Jurkat, Clone E6-1 (cell line): ENCODE measurements around the gene C4orf51.

ENCODE experiments used
- DNase-seq: peaks from one replicate; pipeline ENCODE4 v3.0.0-alpha.2; 2011; ENCODE audit warnings: low read depth, low spot score
- H3K4me3 ChIP-seq: 2 replicates; pipeline ENCODE4 v1.5.1; 2011; ENCODE audit warnings: mild to moderate bottlenecking, low read length, control low read depth, moderate library complexity

The C4orf51 gene

GRCh38 chr4:145698507-145698906 lies 18.6 kb downstream of the C4orf51 start:
- H3K4me3 ChIP-seq, result no peak overlapping the region
- DNase-seq, result no peak

GRCh38 chr4:145703850-145704497 lies 24.0 kb downstream of the C4orf51 start:
- DNase-seq, result no peak
- no peak overlapping the region for H3K4me3 ChIP-seq

- DNase-seq, result no peak
- H3K4me3 ChIP-seq, result no peak overlapping the region
Observed at GRCh38 chr4:145709336-145709735, 29.4 kb downstream of the C4orf51 start.

GRCh38 chr4:145709843-145710242 lies 29.9 kb downstream of the C4orf51 start:
- no peak overlapping the region for H3K4me3 ChIP-seq
- no peak for DNase-seq

GRCh38 chr4:145716200-145716599 lies 36.3 kb downstream of the C4orf51 start:
- H3K4me3 ChIP-seq, result no peak overlapping the region
- no peak for DNase-seq

GRCh38 chr4:145716661-145717200 lies 36.8 kb downstream of the C4orf51 start:
- DNase-seq, result no peak
- H3K4me3 ChIP-seq, result no peak overlapping the region

- H3K4me3 ChIP-seq, result no peak overlapping the region
- peak; percentile 46 for DNase-seq
Observed at GRCh38 chr4:145719752-145720624, 40.0 kb downstream of the C4orf51 start.

GRCh38 chr4:145720656-145721055 lies 40.7 kb downstream of the C4orf51 start:
- no peak for DNase-seq
- no peak overlapping the region for H3K4me3 ChIP-seq

GRCh38 chr4:145722561-145722960 lies 42.6 kb downstream of the C4orf51 start:
- DNase-seq, result peak; percentile 2
- H3K4me3 ChIP-seq, result no peak overlapping the region

GRCh38 chr4:145723336-145723735 lies 43.4 kb downstream of the C4orf51 start:
- DNase-seq, result no peak
- no peak overlapping the region for H3K4me3 ChIP-seq

- H3K4me3 ChIP-seq, result no peak overlapping the region
- no peak for DNase-seq
Observed at GRCh38 chr4:145730026-145730425, 50.1 kb downstream of the C4orf51 start.

GRCh38 chr4:145731028-145731427 lies 51.1 kb downstream of the C4orf51 start:
- no peak overlapping the region for H3K4me3 ChIP-seq
- DNase-seq, result no peak

GRCh38 chr4:145732001-145732815 lies 52.3 kb downstream of the C4orf51 start:
- peak overlapping the region; percentile 51 for H3K4me3 ChIP-seq
- DNase-seq, result no peak

- DNase-seq, result peak; percentile 60
- peak overlapping the region; percentile 51 for H3K4me3 ChIP-seq
Observed at GRCh38 chr4:145732895-145733880, 53.2 kb downstream of the C4orf51 start.

GRCh38 chr4:145734031-145734430 lies 54.1 kb downstream of the C4orf51 start:
- no peak for DNase-seq
- H3K4me3 ChIP-seq, result no peak overlapping the region

GRCh38 chr4:145734576-145735346 lies 54.8 kb downstream of the C4orf51 start:
- no peak for DNase-seq
- no peak overlapping the region for H3K4me3 ChIP-seq

- no peak for DNase-seq
- H3K4me3 ChIP-seq, result no peak overlapping the region
Observed at GRCh38 chr4:145735347-145735675, 55.4 kb downstream of the C4orf51 start.

GRCh38 chr4:145735827-145736226 lies 55.9 kb downstream of the C4orf51 start:
- H3K4me3 ChIP-seq, result no peak overlapping the region
- DNase-seq, result no peak
